Naive B cell (primary cell): Measurements from ENCODE around the gene NLRX1. TPM values are rescaled to one million over a fixed set of nuclear protein-coding genes. Genes with fewer than 3 reads are reported as not detected.
"Not testable (repeated sequence)": the region's sequence is repeated elsewhere in the genome, so short reads cannot be mapped to it uniquely, and the experiment has no call there.

ENCODE experiments used
- ATAC-seq, 2 donors: fragments of 150-1000 bp; cut with Tn5 transposase; 2 replicates each; pipeline ENCODE4 v1.10.0; 2021; ENCODE audit warnings: low read depth in 2 of 2, mild to moderate bottlenecking in 2 of 2, moderate library complexity in 2 of 2
- DNase-seq: peaks from one replicate; pipeline ENCODE4 v3.0.0; 2022
- H3K27ac Mint-ChIP-seq, 6 donors: one replicate each; pipeline ENCODE4 v1.8.0; 2020 to 2022; ENCODE audit warnings: mild to moderate bottlenecking in 6 of 6, mixed read lengths in 6 of 6, moderate library complexity in 5 of 6, inconsistent platforms in 2 of 6
- H3K27me3 Mint-ChIP-seq, 3 donors: one replicate each; pipeline ENCODE4 v1.8.0; 2021 to 2022; ENCODE audit warnings: mixed read lengths in 3 of 3, mild to moderate bottlenecking in 1 of 3
- H3K36me3 Mint-ChIP-seq, 2 donors: one replicate each; pipeline ENCODE4 v1.8.0; 2020 to 2022; ENCODE audit warnings: mixed read lengths in 2 of 2, inconsistent platforms in 1 of 2, mild to moderate bottlenecking in 1 of 2
- H3K4me1 Mint-ChIP-seq, 3 donors: one replicate each; pipeline ENCODE4 v1.8.0; 2020 to 2022; ENCODE audit warnings: mixed read lengths in 3 of 3, inconsistent platforms in 1 of 3, mild to moderate bottlenecking in 1 of 3, moderate library complexity in 1 of 3
- H3K4me3 Mint-ChIP-seq, 8 donors: one replicate each; pipeline ENCODE4 v1.8.0; 2020 to 2022; ENCODE audit warnings: mild to moderate bottlenecking in 8 of 8, mixed read lengths in 8 of 8, moderate library complexity in 8 of 8, inconsistent platforms in 2 of 8
- H3K9me3 Mint-ChIP-seq, 7 donors: one replicate each; pipeline ENCODE4 v1.8.0; 2020 to 2022; ENCODE audit warnings: mixed read lengths in 7 of 7, mild to moderate bottlenecking in 5 of 7, inconsistent platforms in 2 of 7, moderate library complexity in 1 of 7
- polyA plus RNA-seq, 6 donors: library from polyadenylated mRNA; unstranded; fragments of 300-500 nt; fragmentation: Illumina TruSeq; gene quantifications; one replicate each; pipeline ENCODE4 v1.2.3, GENCODE V29; 2021; ENCODE audit warnings: low read depth in 6 of 6

The NLRX1 gene
- polyA plus RNA-seq, 6 donors from 2014 or later = 2.1 to 4.1 (median 2.8) TPM

- DNase-seq (no peak), ATAC-seq (no peak)
- H3K27me3 Mint-ChIP-seq = peaks cover 0 to 8% (median 5%) of the 10 kb centered on the region in 3 donors
- no peak overlapping the region for H3K4me3 Mint-ChIP-seq
- H3K9me3 Mint-ChIP-seq = no peaks in the 10 kb centered on the region
- H3K4me1 Mint-ChIP-seq = peaks cover 0 to 7% (median 5%) of the 10 kb centered on the region in 3 donors
- H3K27ac Mint-ChIP-seq = no peak overlapping the region
- H3K36me3 Mint-ChIP-seq = no peaks in the 10 kb centered on the region
Measured at GRCh38 chr11:119195680-119196079, 27.2 kb downstream of the NLRX1 start.

- H3K36me3 Mint-ChIP-seq = no peaks in the 10 kb centered on the region
- H3K9me3 Mint-ChIP-seq = no peaks in the 10 kb centered on the region
- H3K4me3 Mint-ChIP-seq = peak overlapping the region in 1 of 8 donors; percentile 10
- peaks cover 0 to 7% (median 5%) of the 10 kb centered on the region in 3 donors for H3K4me1 Mint-ChIP-seq
- ATAC-seq (peak; percentile 99), DNase-seq (peak; percentile 73)
- H3K27ac Mint-ChIP-seq = no peak overlapping the region
- peaks cover 0 to 8% (median 5%) of the 10 kb centered on the region in 3 donors for H3K27me3 Mint-ChIP-seq
Measured at GRCh38 chr11:119196833-119197483, 28.4 kb downstream of the NLRX1 start.

- no peak for ATAC-seq
- Mint-ChIP-seq H3K27ac (no peak overlapping the region), H3K9me3 (no peaks in the 10 kb centered on the region), H3K27me3 (peaks cover 0 to 8% (median 0%) of the 10 kb centered on the region in 3 donors), H3K36me3 (no peaks in the 10 kb centered on the region), H3K4me1 (peaks cover 0 to 7% (median 5%) of the 10 kb centered on the region in 3 donors), H3K4me3 (no peak overlapping the region)
- DNase-seq = no peak
Measured at GRCh38 chr11:119198925-119199324, 30.4 kb downstream of the NLRX1 start.

DNA sequence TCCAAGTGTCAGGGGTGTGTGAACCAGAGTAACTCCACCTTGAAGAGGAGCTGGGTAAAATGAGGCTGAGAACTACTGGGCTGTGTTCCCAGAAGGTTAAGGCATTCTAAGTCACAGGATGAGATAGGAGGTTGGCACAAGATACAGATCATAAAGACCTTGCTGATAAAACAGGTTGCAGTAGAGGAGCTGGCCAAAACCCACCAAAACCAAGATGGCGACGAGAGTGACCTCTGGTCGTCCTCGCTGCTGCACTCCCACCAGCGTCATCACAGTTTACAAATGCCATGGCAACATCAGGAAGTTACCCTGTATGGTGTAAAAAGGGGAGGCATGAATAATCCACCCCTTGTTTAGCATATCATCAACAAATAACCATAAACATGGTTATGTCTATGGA, 32.7 kb downstream of the NLRX1 start:
- H3K27me3 Mint-ChIP-seq, H3K9me3 Mint-ChIP-seq, DNase-seq, H3K27ac Mint-ChIP-seq, H3K36me3 Mint-ChIP-seq, ATAC-seq: not testable (repeated sequence)
- H3K4me3 Mint-ChIP-seq = peak overlapping the region in 1 of 8 donors; percentile 26
- H3K4me1 Mint-ChIP-seq = peaks cover 14 to 20% (median 16%) of the 10 kb centered on the region in 3 donors

- peak overlapping the region in 1 of 8 donors; percentile 65 for H3K4me3 Mint-ChIP-seq
- DNase-seq = no peak
- no peak for ATAC-seq
- peaks cover 18 to 25% (median 22%) of the 10 kb centered on the region in 3 donors for H3K4me1 Mint-ChIP-seq
- no peak overlapping the region for H3K27ac Mint-ChIP-seq
- H3K27me3 Mint-ChIP-seq = no peaks in the 10 kb centered on the region
- no peaks in the 10 kb centered on the region for H3K36me3 Mint-ChIP-seq
- H3K9me3 Mint-ChIP-seq = no peaks in the 10 kb centered on the region
Measured at GRCh38 chr11:119202554-119202953, 34.0 kb downstream of the NLRX1 start.

DNA sequence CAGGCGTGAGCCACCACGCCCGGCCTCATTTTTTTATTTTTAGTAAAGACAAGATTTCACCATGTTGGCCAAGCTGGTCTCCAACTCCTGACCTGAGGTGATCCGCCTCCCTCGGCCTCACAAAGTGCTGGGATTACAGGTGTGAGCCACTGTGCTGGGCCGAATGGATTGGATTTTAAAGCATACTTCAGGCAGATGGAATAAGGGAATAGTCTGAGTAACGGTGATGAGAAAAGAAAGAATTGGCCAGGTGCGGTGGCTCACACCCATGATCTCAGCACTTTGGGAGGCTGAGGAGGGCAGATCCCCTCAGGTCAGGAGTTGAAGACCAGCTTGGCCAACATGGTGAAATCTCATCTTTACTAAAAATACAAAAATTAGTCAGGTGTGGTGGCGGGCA, 35.5 kb downstream of the NLRX1 start:
- no peaks in the 10 kb centered on the region for H3K36me3 Mint-ChIP-seq
- no peak overlapping the region for H3K27ac Mint-ChIP-seq
- no peaks in the 10 kb centered on the region for H3K27me3 Mint-ChIP-seq
- ATAC-seq = no peak
- no peaks in the 10 kb centered on the region for H3K9me3 Mint-ChIP-seq
- DNase-seq = no peak
- peak overlapping the region in 4 of 8 donors; percentile 51 to 97 (median 75) for H3K4me3 Mint-ChIP-seq
- peaks cover 25 to 32% (median 31%) of the 10 kb centered on the region in 3 donors for H3K4me1 Mint-ChIP-seq

DNA sequence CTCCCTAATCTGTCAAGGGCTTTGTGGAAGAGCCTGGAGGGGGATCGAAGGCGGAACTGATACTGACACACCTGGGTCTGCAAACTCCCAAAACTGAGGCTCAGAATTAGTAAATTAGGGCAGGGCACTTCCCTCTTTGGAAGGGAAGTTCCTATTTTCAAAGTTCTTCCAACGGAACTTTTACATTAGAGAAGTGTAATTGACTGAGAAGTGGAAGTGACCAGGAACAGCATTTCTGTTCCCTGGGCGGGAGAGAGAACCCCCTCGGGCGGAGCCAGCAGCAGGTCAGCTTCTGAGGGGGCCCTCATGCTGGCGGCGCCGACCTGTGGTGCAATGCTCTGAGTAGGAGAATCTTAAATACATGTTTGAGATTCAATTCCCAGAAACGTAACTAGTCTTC, 36.6 kb downstream of the NLRX1 start:
- peak overlapping the region; percentile 90 to 99 (median 93) for H3K4me3 Mint-ChIP-seq
- peak; percentile 10 for DNase-seq

DNA sequence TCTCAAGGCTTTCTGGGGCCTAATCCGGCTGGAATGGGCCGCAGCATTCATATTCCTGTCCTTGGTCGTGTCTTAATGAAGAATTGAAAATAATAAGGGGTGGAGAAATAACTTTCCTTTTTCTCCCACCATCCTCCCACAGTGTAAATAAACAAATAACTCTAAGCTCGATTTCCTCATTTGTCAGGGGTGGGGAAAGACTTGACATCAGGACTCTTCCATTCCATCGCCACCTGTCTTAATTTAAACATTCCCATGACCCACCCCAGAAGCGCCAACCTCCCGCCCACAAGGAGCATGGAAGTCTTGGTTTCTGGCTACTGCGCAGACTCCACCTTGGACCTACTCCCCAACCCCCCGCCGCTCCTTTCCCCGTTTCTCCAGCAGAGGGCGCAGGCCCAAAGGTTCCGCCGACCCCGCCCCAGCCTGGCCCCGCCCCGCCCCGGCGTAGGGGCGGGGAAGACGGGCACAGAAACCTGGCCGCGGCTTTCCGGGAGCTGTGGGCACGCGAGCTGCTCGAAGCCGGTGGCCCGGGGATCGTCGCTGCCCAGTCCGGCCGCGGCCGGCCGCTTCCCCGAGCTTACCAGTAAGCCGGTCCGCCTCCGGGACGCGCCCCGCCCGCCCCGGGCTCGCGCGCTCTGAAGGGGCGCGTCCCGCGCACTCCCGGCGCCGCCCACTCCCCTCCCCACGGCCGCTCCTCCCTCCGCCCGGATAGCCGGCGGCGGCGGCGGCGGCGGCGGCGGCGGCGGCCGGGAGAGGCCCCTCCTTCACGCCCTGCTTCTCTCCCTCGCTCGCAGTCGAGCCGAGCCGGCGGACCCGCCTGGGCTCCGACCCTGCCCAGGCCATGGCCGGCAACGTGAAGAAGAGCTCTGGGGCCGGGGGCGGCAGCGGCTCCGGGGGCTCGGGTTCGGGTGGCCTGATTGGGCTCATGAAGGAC, 37.3 kb downstream of the NLRX1 start, which contains the start of gene CBL:
Gene CBL (plus strand): TSS at position 766 of the 937 bp plus-strand sequence. CDS start 79 bp downstream, at position 845.
- Mint-ChIP-seq H3K36me3 (no peaks in the 10 kb centered on the region), H3K4me1 (peaks cover 28 to 46% (median 39%) of the 10 kb centered on the region in 3 donors), H3K9me3 (no peaks in the 10 kb centered on the region), H3K27ac (peak within 1 kb of the TSS; percentile 88 to 98 (median 94)), H3K27me3 (no peaks in the 10 kb centered on the region), H3K4me3 (peak within 1 kb of the TSS; percentile 90 to 100 (median 97))
- ATAC-seq (peak; percentile 83 to 84), DNase-seq (peak; percentile 90)

More for the DNA sequence above, 36.6 kb downstream of the NLRX1 start:
- Mint-ChIP-seq H3K36me3 (no peaks in the 10 kb centered on the region), H3K27ac (peak overlapping the region in 3 of 6 donors; percentile 64 to 89 (median 71)), H3K9me3 (no peaks in the 10 kb centered on the region), H3K27me3 (no peaks in the 10 kb centered on the region), H3K4me1 (peaks cover 28 to 42% (median 37%) of the 10 kb centered on the region in 3 donors)
- ATAC-seq = no peak

- ATAC-seq = peak; percentile 10 to 14
- H3K9me3 Mint-ChIP-seq = no peaks in the 10 kb centered on the region
- DNase-seq = peak; percentile 22
- peak overlapping the region; percentile 84 to 98 (median 94) for H3K27ac Mint-ChIP-seq
- H3K4me3 Mint-ChIP-seq = peak overlapping the region; percentile 90 to 100 (median 97)
- H3K4me1 Mint-ChIP-seq = peaks cover 28 to 50% (median 45%) of the 10 kb centered on the region in 3 donors
- H3K36me3 Mint-ChIP-seq = no peaks in the 10 kb centered on the region
- H3K27me3 Mint-ChIP-seq = no peaks in the 10 kb centered on the region
Measured at GRCh38 chr11:119206511-119207414, 38.2 kb downstream of the NLRX1 start.

- peak overlapping the region; percentile 90 to 100 (median 97) for H3K4me3 Mint-ChIP-seq
- no peaks in the 10 kb centered on the region for H3K36me3 Mint-ChIP-seq
- ATAC-seq (no peak), DNase-seq (peak; percentile 21)
- peaks cover 28 to 50% (median 45%) of the 10 kb centered on the region in 3 donors for H3K4me1 Mint-ChIP-seq
- H3K27ac Mint-ChIP-seq = peak overlapping the region in 5 of 6 donors; percentile 89 to 98 (median 97)
- H3K27me3 Mint-ChIP-seq = no peaks in the 10 kb centered on the region
- no peaks in the 10 kb centered on the region for H3K9me3 Mint-ChIP-seq
Measured at GRCh38 chr11:119207415-119207960, 39.0 kb downstream of the NLRX1 start.

GRCh38 chr11:119209186-119209585, 40.7 kb downstream of the NLRX1 start:
- Mint-ChIP-seq H3K27ac (peak overlapping the region in 1 of 6 donors; percentile 47), H3K27me3 (no peaks in the 10 kb centered on the region), H3K4me3 (peak overlapping the region in 1 of 8 donors; percentile 72), H3K9me3 (no peaks in the 10 kb centered on the region), H3K4me1 (peaks cover 33 to 61% (median 57%) of the 10 kb centered on the region in 3 donors), H3K36me3 (no peaks in the 10 kb centered on the region)
- DNase-seq (no peak), ATAC-seq (no peak)

- H3K9me3 Mint-ChIP-seq = no peaks in the 10 kb centered on the region
- no peaks in the 10 kb centered on the region for H3K27me3 Mint-ChIP-seq
- H3K27ac Mint-ChIP-seq = peak overlapping the region in 2 of 6 donors; percentile 8 to 38
- DNase-seq (no peak), ATAC-seq (no peak)
- peaks cover 26 to 63% (median 62%) of the 10 kb centered on the region in 3 donors for H3K4me1 Mint-ChIP-seq
- no peaks in the 10 kb centered on the region for H3K36me3 Mint-ChIP-seq
- H3K4me3 Mint-ChIP-seq = peak overlapping the region in 2 of 8 donors; percentile 30 to 53
Measured at GRCh38 chr11:119210050-119210449, 41.5 kb downstream of the NLRX1 start.
